HUES48 (cell line): ENCODE results near the gene RPS6KB2.
A peak's percentile ranks its signal among the peaks of the same experiment; 100 is the strongest.
"Not testable (repeated sequence)": the region's sequence is repeated elsewhere in the genome, so short reads cannot be mapped to it uniquely, and the experiment has no call there.

Source experiments
- H3K27ac ChIP-seq: one replicate; pipeline ENCODE4 v1.7.0; 2013; ENCODE audit warnings: low read depth, low read length, inconsistent platforms
- H3K27me3 ChIP-seq: 2 replicates; pipeline ENCODE4 v1.6.1; 2013; ENCODE audit warnings: mild to moderate bottlenecking, low read length; ENCODE audit not compliant: control insufficient read depth, insufficient read depth
- H3K36me3 ChIP-seq: 2 replicates; pipeline ENCODE4 v1.6.1; 2013; ENCODE audit warnings: low read length; ENCODE audit not compliant: control insufficient read depth, insufficient read depth
- H3K4me1 ChIP-seq: 2 replicates; pipeline ENCODE4 v1.6.1; 2013; ENCODE audit warnings: mild to moderate bottlenecking, low read length; ENCODE audit not compliant: control insufficient read depth, insufficient read depth
- H3K4me3 ChIP-seq: 2 replicates; pipeline ENCODE4 v1.5.1; 2013; ENCODE audit warnings: mild to moderate bottlenecking, low read depth, low read length
- H3K9ac ChIP-seq: 2 replicates; pipeline ENCODE4 v1.6.1; 2013; ENCODE audit warnings: mild to moderate bottlenecking, low read depth, low read length, moderate library complexity
- H3K9me3 ChIP-seq: 2 replicates; pipeline ENCODE4 v1.6.1; 2013; ENCODE audit warnings: low read length; ENCODE audit not compliant: control insufficient read depth, insufficient read depth

RPS6KB2 gene

DNA sequence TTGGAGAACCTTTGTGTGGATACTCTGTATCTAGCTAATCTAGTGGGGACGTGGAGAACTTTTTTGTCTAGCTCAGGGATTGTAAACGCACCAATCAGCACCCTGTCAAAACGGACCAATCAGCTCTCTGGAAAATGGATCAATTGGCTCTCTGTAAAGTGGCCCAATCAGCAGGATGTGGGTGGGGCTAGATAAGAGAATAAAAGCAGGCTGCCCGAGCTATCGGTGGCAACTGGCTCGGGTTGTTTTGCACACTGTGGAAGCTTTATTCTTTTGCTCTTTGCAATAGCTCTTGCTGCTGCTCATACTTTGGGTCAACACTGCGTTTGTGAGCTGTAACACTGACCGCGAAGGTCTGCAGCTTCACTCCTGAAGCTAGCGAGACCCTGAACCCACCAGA lies 48.4 kb downstream of the RPS6KB2 start:
- H3K27ac ChIP-seq, H3K36me3 ChIP-seq: not testable (repeated sequence)

DNA sequence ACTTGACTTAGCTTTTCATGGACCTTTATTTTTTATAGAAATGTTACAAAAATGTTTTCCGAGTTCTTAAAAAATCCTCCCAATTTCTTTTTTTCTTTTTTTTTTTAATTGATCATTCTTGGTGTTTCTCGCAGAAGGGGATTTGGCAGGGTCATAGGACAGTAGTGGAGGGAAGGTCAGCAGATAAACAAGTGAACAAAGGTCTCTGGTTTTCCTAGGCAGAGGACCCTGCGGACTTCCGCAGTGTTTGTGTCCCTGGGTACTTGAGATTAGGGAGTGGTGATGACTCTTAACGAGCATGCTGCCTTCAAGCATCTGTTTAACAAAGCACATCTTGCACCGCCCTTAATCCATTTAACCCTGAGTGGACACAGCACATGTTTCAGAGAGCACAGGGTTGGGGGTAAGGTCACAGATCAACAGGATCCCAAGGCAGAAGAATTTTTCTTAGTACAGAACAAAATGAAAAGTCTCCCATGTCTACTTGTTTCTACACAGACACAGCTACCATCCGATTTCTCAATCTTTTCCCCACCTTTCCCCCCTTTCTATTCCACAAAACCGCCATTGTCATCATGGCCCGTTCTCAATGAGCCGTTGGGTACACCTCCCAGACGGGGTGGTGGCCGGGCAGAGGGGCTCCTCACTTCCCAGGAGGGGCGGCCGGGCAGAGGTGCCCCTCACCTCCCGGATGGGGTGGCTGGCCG lies 49.2 kb downstream of the RPS6KB2 start:
- not testable (repeated sequence) for H3K9ac ChIP-seq, H3K27ac ChIP-seq, H3K9me3 ChIP-seq, H3K4me3 ChIP-seq, H3K4me1 ChIP-seq, H3K27me3 ChIP-seq, H3K36me3 ChIP-seq

More for the DNA sequence above, 48.4 kb downstream of the RPS6KB2 start:
- H3K4me1 ChIP-seq, H3K9me3 ChIP-seq, H3K9ac ChIP-seq, H3K27me3 ChIP-seq, H3K4me3 ChIP-seq: not testable (repeated sequence)

GRCh38 chr11:67482275-67482826 lies 54.1 kb downstream of the RPS6KB2 start:
- Histone ChIP-seq H3K27me3 (peaks cover 8% of the 10 kb centered on the region), H3K4me3 (peak overlapping the region; percentile 63), H3K9ac (no peak overlapping the region), H3K36me3 (no peaks in the 10 kb centered on the region), H3K9me3 (no peaks in the 10 kb centered on the region), H3K4me1 (no peaks in the 10 kb centered on the region; the same call in 1 of the 2 replicates), H3K27ac (no peak overlapping the region)

- Histone ChIP-seq H3K9ac (peak within 1 kb of the TSS; percentile 70), H3K36me3 (peaks cover 3% of the 10 kb centered on the region; the same call in 1 of the 2 replicates), H3K27ac (peak within 1 kb of the TSS; percentile 56), H3K4me3 (peak within 1 kb of the TSS; percentile 63), H3K9me3 (no peaks in the 10 kb centered on the region), H3K27me3 (peaks cover 8% of the 10 kb centered on the region), H3K4me1 (no peaks in the 10 kb centered on the region; the same call in 1 of the 2 replicates)
These were observed 54.8 kb downstream of the RPS6KB2 start, which contains the start of gene AIP for GRCh38 chr11:67482827-67483798. Gene AIP, plus strand, starts transcription at chr11:67483026. Its CDS starts 133 bp downstream, at chr11:67483159.

DNA sequence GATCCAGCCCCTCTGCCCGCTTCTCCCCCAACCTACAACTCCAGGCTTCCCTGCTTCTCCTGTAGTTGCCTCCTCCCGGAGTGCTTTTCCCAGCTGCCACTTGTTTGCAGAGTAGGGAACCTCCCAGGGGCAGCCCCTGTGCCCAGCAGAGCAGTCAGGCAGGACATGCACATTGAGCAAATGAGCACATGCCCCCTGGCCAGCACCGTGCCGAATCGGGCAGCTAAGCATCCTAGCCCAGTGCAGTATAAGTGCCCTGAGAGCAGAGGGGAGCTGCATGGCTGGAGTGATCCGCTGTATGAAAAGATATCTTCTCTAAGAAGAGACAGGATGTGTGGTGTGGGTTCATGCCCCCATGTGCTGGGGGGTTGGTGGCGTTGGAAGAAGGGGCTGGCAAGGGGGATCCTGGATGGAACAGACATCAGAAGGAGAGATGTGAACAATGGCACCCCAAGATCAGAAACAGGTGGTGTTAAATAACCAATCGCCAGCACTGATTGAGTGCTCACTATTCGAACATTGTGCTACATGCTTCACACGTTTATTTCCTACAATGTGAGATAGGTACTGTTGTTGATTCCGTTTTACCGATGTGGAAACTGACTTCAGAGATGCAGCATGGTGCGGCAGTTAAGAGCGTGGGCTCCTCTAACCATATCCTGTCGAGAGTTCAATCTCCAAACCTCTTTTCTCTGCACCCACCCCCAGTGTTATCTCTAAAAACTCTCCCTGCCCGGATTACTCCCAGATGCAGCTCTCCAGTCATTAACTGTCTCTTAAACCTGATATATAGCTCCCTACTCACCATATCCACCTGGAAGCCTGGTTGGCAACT lies 55.8 kb downstream of the RPS6KB2 start:
- Histone ChIP-seq H3K27ac (no peak overlapping the region), H3K27me3 (peaks cover 8% of the 10 kb centered on the region), H3K9me3 (no peaks in the 10 kb centered on the region), H3K4me1 (no peaks in the 10 kb centered on the region; the same call in 1 of the 2 replicates), H3K36me3 (peaks cover 3% of the 10 kb centered on the region; the same call in 1 of the 2 replicates), H3K4me3 (no peak overlapping the region), H3K9ac (no peak overlapping the region)

DNA sequence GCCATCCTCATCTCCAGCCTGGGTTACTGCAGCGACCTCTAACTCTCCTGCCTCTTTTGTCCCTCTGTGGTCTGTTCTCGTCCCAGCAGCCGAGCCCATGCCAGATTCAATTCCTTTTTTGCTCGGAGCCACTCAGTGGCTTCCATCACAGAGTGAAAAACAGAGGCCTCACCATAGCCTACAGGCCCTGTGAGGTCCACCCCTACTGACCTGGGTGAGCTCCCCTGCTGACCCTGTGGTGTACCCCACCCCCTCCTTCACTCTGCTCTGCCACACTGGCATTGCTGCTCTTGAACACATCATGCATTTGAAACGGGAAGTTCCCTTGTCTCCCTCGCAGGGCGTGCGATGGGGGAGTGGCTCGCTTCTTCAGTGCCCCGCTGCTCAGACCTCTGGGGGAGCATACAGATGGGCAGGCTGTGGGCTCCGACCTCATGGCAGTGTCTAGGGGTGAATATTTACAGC lies 56.6 kb downstream of the RPS6KB2 start:
- H3K36me3 ChIP-seq, result peaks cover 10% of the 10 kb centered on the region; the same call in 1 of the 2 replicates
- H3K27me3 ChIP-seq, result peaks cover 8% of the 10 kb centered on the region
- no peaks in the 10 kb centered on the region for H3K9me3 ChIP-seq
- H3K4me1 ChIP-seq, result no peaks in the 10 kb centered on the region; the same call in 1 of the 2 replicates
- H3K27ac ChIP-seq, result no peak overlapping the region
- H3K9ac ChIP-seq, result no peak overlapping the region
- H3K4me3 ChIP-seq, result no peak overlapping the region
